Measurements from ENCODE around the gene KCNIP1.

- TF ChIP-seq, protein P1, sequence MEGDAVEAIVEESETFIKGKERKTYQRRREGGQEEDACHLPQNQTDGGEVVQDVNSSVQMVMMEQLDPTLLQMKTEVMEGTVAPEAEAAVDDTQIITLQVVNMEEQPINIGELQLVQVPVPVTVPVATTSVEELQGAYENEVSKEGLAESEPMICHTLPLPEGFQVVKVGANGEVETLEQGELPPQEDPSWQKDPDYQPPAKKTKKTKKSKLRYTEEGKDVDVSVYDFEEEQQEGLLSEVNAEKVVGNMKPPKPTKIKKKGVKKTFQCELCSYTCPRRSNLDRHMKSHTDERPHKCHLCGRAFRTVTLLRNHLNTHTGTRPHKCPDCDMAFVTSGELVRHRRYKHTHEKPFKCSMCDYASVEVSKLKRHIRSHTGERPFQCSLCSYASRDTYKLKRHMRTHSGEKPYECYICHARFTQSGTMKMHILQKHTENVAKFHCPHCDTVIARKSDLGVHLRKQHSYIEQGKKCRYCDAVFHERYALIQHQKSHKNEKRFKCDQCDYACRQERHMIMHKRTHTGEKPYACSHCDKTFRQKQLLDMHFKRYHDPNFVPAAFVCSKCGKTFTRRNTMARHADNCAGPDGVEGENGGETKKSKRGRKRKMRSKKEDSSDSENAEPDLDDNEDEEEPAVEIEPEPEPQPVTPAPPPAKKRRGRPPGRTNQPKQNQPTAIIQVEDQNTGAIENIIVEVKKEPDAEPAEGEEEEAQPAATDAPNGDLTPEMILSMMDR (IDR thresholded peaks at IDR 0.05) = no peak
- TF ChIP-seq POLR2A (IDR thresholded peaks at IDR 0.05) (no peak), POLR2AphosphoS5 (IDR thresholded peaks at IDR 0.05; ENCODE audit: insufficient read depth in 1 of 2, low read depth in 1 of 2) (no peak)
Observed at GRCh38 chr5:170737591-170737990, 233.8 kb downstream of the KCNIP1 start.
